Posterior cingulate gyrus (tissue), 11 donors: Measurements from ENCODE around the gene PDK2.

Source experiments
- DNase-seq, 10 donors: peaks; one replicate each; pipeline versions ENCODE4 v3.0.0 to v3.0.0-alpha.2; 2020 to 2021; ENCODE audit warnings: mixed read lengths in 3 of 10
- intact Hi-C: fragments of 100-400 bp; cut with DNase I; formaldehyde crosslinking; loops from one replicate; pipeline ENCODE4 v1.15.1; 2023

PDK2 gene

GRCh38 chr17:50111673-50112655 is 16.8 kb downstream of the PDK2 start:
- intact Hi-C loops: no loop called here
- DNase-seq: peak in 3 of 10 donors; percentile 50 to 85 (median 66)

GRCh38 chr17:50112694-50113093 is 17.5 kb downstream of the PDK2 start:
- intact Hi-C loops: no loop called here
- DNase-seq: no peak

- intact Hi-C loops: no loop called here
- peak in 1 of 10 donors; percentile 73 for DNase-seq
Observed at GRCh38 chr17:50113624-50114320, 18.6 kb downstream of the PDK2 start.

GRCh38 chr17:50114401-50114800 is 19.2 kb downstream of the PDK2 start:
- DNase-seq: no peak
- intact Hi-C loops: no loop called here

- no peak for DNase-seq
- intact Hi-C loops: no loop called here
Observed at GRCh38 chr17:50114849-50115357, 19.8 kb downstream of the PDK2 start.

GRCh38 chr17:50115756-50116155 is 20.6 kb downstream of the PDK2 start:
- DNase-seq: no peak
- intact Hi-C loops: no loop called here

GRCh38 chr17:50117202-50118051 is 22.3 kb downstream of the PDK2 start:
- intact Hi-C loops: no loop called here
- DNase-seq: peak in 5 of 10 donors; percentile 43 to 93 (median 88)

GRCh38 chr17:50118076-50118827 is 23.1 kb downstream of the PDK2 start:
- intact Hi-C loops: no loop called here
- DNase-seq: peak in 1 of 10 donors; percentile 73

- intact Hi-C loops: no loop called here
- no peak for DNase-seq
Observed at GRCh38 chr17:50118828-50119218, 23.7 kb downstream of the PDK2 start.

- intact Hi-C loops: no loop called here
- no peak for DNase-seq
Observed at GRCh38 chr17:50120475-50121253, 25.5 kb downstream of the PDK2 start.

GRCh38 chr17:50122945-50123344 is 27.8 kb downstream of the PDK2 start:
- DNase-seq: no peak
- intact Hi-C loops: no loop called here

- peak in 2 of 10 donors; percentile 86 to 87 for DNase-seq
- intact Hi-C loops: no loop called here
Observed at GRCh38 chr17:50123649-50124349, 28.6 kb downstream of the PDK2 start.

- intact Hi-C loops: no loop called here
Observed at GRCh38 chr17:50125420-50125997, 30.4 kb downstream of the PDK2 start.

GRCh38 chr17:50127697-50128361 is 32.7 kb downstream of the PDK2 start:
- intact Hi-C loops: no loop called here

More at GRCh38 chr17:50125420-50125997, 30.4 kb downstream of the PDK2 start:
- DNase-seq: peak in 2 of 10 donors; percentile 57 to 91

GRCh38 chr17:50128441-50129352 is 33.5 kb downstream of the PDK2 start:
- peak in 1 of 10 donors; percentile 84 for DNase-seq
- intact Hi-C loops: no loop called here

More at GRCh38 chr17:50127697-50128361, 32.7 kb downstream of the PDK2 start:
- DNase-seq: no peak

GRCh38 chr17:50129353-50129727 is 34.2 kb downstream of the PDK2 start:
- intact Hi-C loops: no loop called here
- peak in 1 of 10 donors; percentile 79 for DNase-seq
